Activated CD4-positive, alpha-beta memory T cell treated with anti-CD3 and anti-CD28 coated beads, Interleukin-2, amount 10 ng/mL, durations not matched to agents 7 days and 5 days (primary cell): ENCODE data around the gene NDUFB2. TPM values are rescaled to one million over a fixed set of nuclear protein-coding genes. Genes with fewer than 3 reads are reported as not detected.
A peak's percentile ranks its signal among the peaks of the same experiment; 100 is the strongest.

Source experiments
- CTCF ChIA-PET: fragments of 350-600 bp; sonication (Branson Sonifier 250); formaldehyde crosslinking; loops from one replicate; lab custom pipeline; 2021; ENCODE audit warnings: antibody characterized with exemption, inconsistent platforms; lab: Charles Lee
- POLR2A ChIA-PET: fragments of 350-600 bp; sonication (Branson Sonifier 250); formaldehyde crosslinking; loops from one replicate; lab custom pipeline; 2021; ENCODE audit warnings: antibody characterized with exemption; lab: Charles Lee
- DNase-seq: peaks from one replicate; pipeline ENCODE4 v3.0.0-alpha.2; 2020
- H3K27ac Mint-ChIP-seq: one replicate; pipeline ENCODE4 v1.8.0; 2021; ENCODE audit warnings: mild to moderate bottlenecking, mixed read lengths
- H3K27me3 Mint-ChIP-seq: one replicate; pipeline ENCODE4 v1.8.0; 2021; ENCODE audit warnings: mixed read lengths
- H3K36me3 Mint-ChIP-seq: one replicate; pipeline ENCODE4 v1.8.0; 2021; ENCODE audit warnings: low read depth, mixed read lengths
- H3K4me1 Mint-ChIP-seq: one replicate; pipeline ENCODE4 v1.8.0; 2021; ENCODE audit warnings: mixed read lengths
- H3K4me3 Mint-ChIP-seq: one replicate; pipeline ENCODE4 v1.8.0; 2021; ENCODE audit warnings: mild to moderate bottlenecking, mixed read lengths
- H3K9me3 Mint-ChIP-seq: one replicate; pipeline ENCODE4 v1.8.0; 2021; ENCODE audit warnings: mixed read lengths
- total RNA-seq, 2 experiments: library from RNA; stranded (reverse); gene quantifications; one replicate each; pipeline ENCODE4 v1.2.3, GENCODE V29; 2021

The NDUFB2 gene
- total RNA-seq: 100 to 1,000 TPM; 155 to 156 TPM

DNA sequence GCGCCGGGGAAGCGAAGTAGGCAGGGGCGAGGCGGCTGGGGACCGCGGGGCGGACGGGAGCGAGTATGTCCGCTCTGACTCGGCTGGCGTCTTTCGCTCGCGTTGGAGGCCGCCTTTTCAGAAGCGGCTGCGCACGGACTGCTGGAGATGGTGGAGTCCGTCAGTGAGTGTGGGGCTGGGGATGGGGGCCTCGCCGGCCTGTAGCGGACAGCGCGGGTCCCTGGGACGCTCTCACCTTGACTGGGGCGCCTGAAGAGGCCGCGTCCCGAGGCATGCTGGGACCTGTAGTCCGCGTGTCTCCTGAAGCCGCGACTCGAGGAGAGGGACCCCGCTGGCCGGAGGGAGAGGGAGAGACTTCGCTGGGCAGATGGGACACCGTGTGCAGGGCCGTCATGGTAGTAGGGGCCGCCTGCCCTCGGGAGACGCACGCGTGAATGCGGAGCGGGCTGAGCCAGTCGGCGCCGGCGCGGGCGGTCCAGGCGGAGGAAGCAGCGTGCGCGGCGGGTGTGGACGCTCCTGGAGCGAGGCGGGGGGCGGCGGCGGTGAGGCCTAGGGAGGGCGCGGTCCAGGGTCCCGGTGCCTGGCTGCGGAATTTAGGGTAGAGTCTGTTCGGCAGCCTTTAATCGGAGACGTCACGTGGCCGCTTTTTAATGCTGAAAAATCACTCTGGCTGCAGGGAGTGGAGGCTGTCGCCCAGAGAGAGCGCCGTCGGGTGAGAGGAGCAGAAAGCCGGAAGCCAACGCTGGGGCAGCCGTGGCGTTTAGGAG, at the start of gene NDUFB2:
NDUFB2 (plus strand) TSS at position 29 of the 767 bp plus-strand sequence; CDS start at position 66, 37 bp downstream.
- peak; percentile 75 for DNase-seq
- Mint-ChIP-seq H3K9me3 (no peaks in the 10 kb centered on the region), H3K4me3 (peak within 1 kb of the TSS; percentile 97), H3K27ac (peak within 1 kb of the TSS; percentile 94), H3K4me1 (peaks cover 33% of the 10 kb centered on the region), H3K36me3 (peaks cover 20% of the 10 kb centered on the region), H3K27me3 (no peaks in the 10 kb centered on the region)
- ChIA-PET POLR2A (interaction anchor here (0.7 to 3.3 kb wide), 9 partner anchors 13 to 318 kb away, joined by 3 to 35 read pairs (median 3); partner anchors contain the start of genes ADCK2 and MRPS33), CTCF (interaction anchor here (0.7 to 0.9 kb wide), 2 partner anchors 22 to 23 kb away, joined by 3 to 4 read pairs; no protein-coding TSS in a partner anchor)

- ChIA-PET CTCF (interaction anchor here (0.7 to 1.5 kb wide), 3 partner anchors 9 to 802 kb away, joined by 3 to 10 read pairs (median 3); no protein-coding TSS in a partner anchor), POLR2A (no interaction called here)
- DNase-seq: peak; percentile 32
- Mint-ChIP-seq H3K9me3 (no peaks in the 10 kb centered on the region), H3K27me3 (peaks cover 24% of the 10 kb centered on the region), H3K36me3 (no peaks in the 10 kb centered on the region), H3K27ac (no peak overlapping the region), H3K4me3 (no peak overlapping the region), H3K4me1 (peaks cover 5% of the 10 kb centered on the region)
Measured at GRCh38 chr7:140646931-140647647, 49.4 kb upstream of the NDUFB2 start.

GRCh38 chr7:140649556-140650205, 46.8 kb upstream of the NDUFB2 start:
- ChIA-PET CTCF (no interaction called here), POLR2A (no interaction called here)
- Mint-ChIP-seq H3K27ac (no peak overlapping the region), H3K36me3 (no peaks in the 10 kb centered on the region), H3K27me3 (peaks cover 12% of the 10 kb centered on the region), H3K9me3 (no peaks in the 10 kb centered on the region), H3K4me1 (peaks cover 6% of the 10 kb centered on the region), H3K4me3 (no peak overlapping the region)
- DNase-seq: no peak

DNA sequence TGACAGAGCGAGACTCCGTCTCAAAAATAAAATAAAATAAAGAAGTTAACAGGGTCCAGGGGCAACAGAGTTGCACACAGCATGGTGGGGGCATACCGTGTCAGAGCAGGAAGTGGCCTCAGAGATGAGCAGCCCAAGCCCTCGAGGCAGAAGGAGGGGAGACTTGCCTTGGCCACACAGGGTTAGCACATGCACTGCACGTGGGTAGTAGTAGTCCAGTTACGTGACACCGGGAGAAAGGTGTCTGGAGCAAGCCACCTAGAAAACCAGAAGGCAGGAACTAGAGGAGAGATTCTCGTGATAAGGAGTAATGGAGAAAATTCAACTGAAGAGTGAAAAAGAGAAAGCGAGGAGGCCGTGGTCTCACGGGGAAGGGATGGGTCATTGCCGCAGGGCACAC, 46.1 kb upstream of the NDUFB2 start:
- peaks cover 12% of the 10 kb centered on the region for H3K27me3 Mint-ChIP-seq
- no peak for DNase-seq
- ChIA-PET POLR2A (no interaction called here), CTCF (interaction anchor here (0.5 kb wide), 1 partner anchor 205 kb away, joined by 6 read pairs; no protein-coding TSS in a partner anchor)
- no peak overlapping the region for H3K27ac Mint-ChIP-seq
- no peak overlapping the region for H3K4me3 Mint-ChIP-seq
- no peaks in the 10 kb centered on the region for H3K9me3 Mint-ChIP-seq
- peaks cover 6% of the 10 kb centered on the region for H3K4me1 Mint-ChIP-seq
- no peaks in the 10 kb centered on the region for H3K36me3 Mint-ChIP-seq

- peaks cover 14% of the 10 kb centered on the region for H3K4me1 Mint-ChIP-seq
- H3K27ac Mint-ChIP-seq: no peak overlapping the region
- no peaks in the 10 kb centered on the region for H3K9me3 Mint-ChIP-seq
- peak; percentile 30 for DNase-seq
- no peak overlapping the region for H3K4me3 Mint-ChIP-seq
- H3K36me3 Mint-ChIP-seq: no peaks in the 10 kb centered on the region
- H3K27me3 Mint-ChIP-seq: peaks cover 18% of the 10 kb centered on the region
- POLR2A ChIA-PET: no interaction called here
- CTCF ChIA-PET: interaction anchor here (0.9 to 3.3 kb wide), 8 partner anchors 16 to 177 kb away, joined by 3 to 19 read pairs (median 4); no protein-coding TSS in a partner anchor
Measured at GRCh38 chr7:140653319-140654108, 43.0 kb upstream of the NDUFB2 start.

DNA sequence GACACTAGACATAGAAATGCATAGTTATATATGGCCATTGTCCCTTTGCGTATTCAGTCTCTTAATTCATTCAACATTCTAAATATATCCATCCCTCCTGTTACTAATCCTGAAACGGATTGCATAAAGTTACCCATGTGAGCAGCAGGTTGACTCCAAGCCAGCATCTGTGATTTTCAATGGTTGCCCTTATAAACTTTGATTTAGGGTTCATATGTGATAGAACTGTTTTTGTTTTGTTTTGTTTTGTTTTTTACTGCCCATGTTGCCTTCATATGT, 42.5 kb upstream of the NDUFB2 start:
- peaks cover 14% of the 10 kb centered on the region for H3K4me1 Mint-ChIP-seq
- H3K36me3 Mint-ChIP-seq: no peaks in the 10 kb centered on the region
- H3K27ac Mint-ChIP-seq: no peak overlapping the region
- no peak for DNase-seq
- ChIA-PET POLR2A (no interaction called here), CTCF (interaction anchor here (0.9 to 3.3 kb wide), 6 partner anchors 47 to 178 kb away, joined by 3 to 19 read pairs (median 6); no protein-coding TSS in a partner anchor)
- no peak overlapping the region for H3K4me3 Mint-ChIP-seq
- no peaks in the 10 kb centered on the region for H3K9me3 Mint-ChIP-seq
- peaks cover 19% of the 10 kb centered on the region for H3K27me3 Mint-ChIP-seq

GRCh38 chr7:140654661-140655060, 41.8 kb upstream of the NDUFB2 start:
- POLR2A ChIA-PET: no interaction called here
- Mint-ChIP-seq H3K9me3 (no peaks in the 10 kb centered on the region), H3K36me3 (no peaks in the 10 kb centered on the region), H3K4me1 (peaks cover 14% of the 10 kb centered on the region), H3K4me3 (no peak overlapping the region), H3K27ac (no peak overlapping the region), H3K27me3 (peaks cover 22% of the 10 kb centered on the region)
- no peak for DNase-seq
- CTCF ChIA-PET: no interaction called here

GRCh38 chr7:140655511-140656408, 40.7 kb upstream of the NDUFB2 start:
- POLR2A ChIA-PET: interaction anchor here (0.9 to 1.6 kb wide), 2 partner anchors 177 to 258 kb away, joined by 3 to 4 read pairs; partner anchors contain the start of gene SLC37A3
- H3K4me3 Mint-ChIP-seq: no peak overlapping the region
- H3K27ac Mint-ChIP-seq: no peak overlapping the region
- H3K9me3 Mint-ChIP-seq: no peaks in the 10 kb centered on the region
- CTCF ChIA-PET: interaction anchor here (1.0 to 2.2 kb wide), 4 partner anchors 8 to 138 kb away, joined by 3 to 8 read pairs (median 3); no protein-coding TSS in a partner anchor
- H3K4me1 Mint-ChIP-seq: peaks cover 14% of the 10 kb centered on the region
- no peaks in the 10 kb centered on the region for H3K36me3 Mint-ChIP-seq
- H3K27me3 Mint-ChIP-seq: peaks cover 26% of the 10 kb centered on the region
- no peak for DNase-seq

- H3K4me1 Mint-ChIP-seq: peaks cover 14% of the 10 kb centered on the region
- ChIA-PET POLR2A (interaction anchor here (0.7 to 1.6 kb wide), 3 partner anchors 12 to 259 kb away, joined by 3 to 4 read pairs (median 3); partner anchors contain the start of gene SLC37A3), CTCF (interaction anchor here (0.9 to 2.2 kb wide), 6 partner anchors 10 to 356 kb away, joined by 3 to 8 read pairs (median 3); no protein-coding TSS in a partner anchor)
- peaks cover 26% of the 10 kb centered on the region for H3K27me3 Mint-ChIP-seq
- no peak overlapping the region for H3K27ac Mint-ChIP-seq
- peak overlapping the region; percentile 64 for H3K4me3 Mint-ChIP-seq
- peak; percentile 47 for DNase-seq
- no peaks in the 10 kb centered on the region for H3K36me3 Mint-ChIP-seq
- no peaks in the 10 kb centered on the region for H3K9me3 Mint-ChIP-seq
Measured at GRCh38 chr7:140656548-140657515, 39.7 kb upstream of the NDUFB2 start.

DNA sequence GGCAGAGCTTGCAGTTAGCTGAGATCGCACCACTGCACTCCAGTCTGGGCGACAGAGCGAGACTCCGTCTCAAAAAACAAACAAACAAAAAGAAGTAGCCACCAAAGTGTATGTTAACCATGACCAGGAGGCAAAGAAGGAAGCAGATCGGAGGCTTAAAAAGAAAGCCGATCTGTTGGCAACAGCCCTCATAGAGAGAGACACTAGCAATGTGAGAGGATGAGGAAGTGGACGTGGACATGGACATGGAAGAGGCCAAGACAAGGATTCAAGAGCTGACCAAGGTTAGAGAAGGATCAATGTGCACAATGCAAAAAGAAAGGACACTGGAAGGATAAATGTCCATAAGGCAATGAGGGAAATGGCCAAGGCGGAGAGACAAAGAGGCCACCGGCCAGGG, 38.6 kb upstream of the NDUFB2 start:
- Mint-ChIP-seq H3K9me3 (no peaks in the 10 kb centered on the region), H3K4me3 (no peak overlapping the region), H3K27me3 (peaks cover 24% of the 10 kb centered on the region), H3K27ac (no peak overlapping the region), H3K36me3 (no peaks in the 10 kb centered on the region), H3K4me1 (peaks cover 14% of the 10 kb centered on the region)
- ChIA-PET POLR2A (no interaction called here), CTCF (no interaction called here)
- DNase-seq: no peak
